Measurements from ENCODE around the gene GATA2.

The GATA2 gene

GRCh38 chr3:128453501-128454309, 39.3 kb downstream of the GATA2 start:
- TF ChIP-seq JUND (IDR thresholded peaks at IDR 0.05; ENCODE audit: low read depth), result no peak
- in situ Hi-C loops (cut with HindIII; ENCODE audit: low pct_unique_long_range_greater_than_20kb, low sequenced_read_pairs), result no loop called here
- no peak for DNase-seq (ENCODE audit: low read depth in 1 of 2, low spot score in 1 of 2)

DNA sequence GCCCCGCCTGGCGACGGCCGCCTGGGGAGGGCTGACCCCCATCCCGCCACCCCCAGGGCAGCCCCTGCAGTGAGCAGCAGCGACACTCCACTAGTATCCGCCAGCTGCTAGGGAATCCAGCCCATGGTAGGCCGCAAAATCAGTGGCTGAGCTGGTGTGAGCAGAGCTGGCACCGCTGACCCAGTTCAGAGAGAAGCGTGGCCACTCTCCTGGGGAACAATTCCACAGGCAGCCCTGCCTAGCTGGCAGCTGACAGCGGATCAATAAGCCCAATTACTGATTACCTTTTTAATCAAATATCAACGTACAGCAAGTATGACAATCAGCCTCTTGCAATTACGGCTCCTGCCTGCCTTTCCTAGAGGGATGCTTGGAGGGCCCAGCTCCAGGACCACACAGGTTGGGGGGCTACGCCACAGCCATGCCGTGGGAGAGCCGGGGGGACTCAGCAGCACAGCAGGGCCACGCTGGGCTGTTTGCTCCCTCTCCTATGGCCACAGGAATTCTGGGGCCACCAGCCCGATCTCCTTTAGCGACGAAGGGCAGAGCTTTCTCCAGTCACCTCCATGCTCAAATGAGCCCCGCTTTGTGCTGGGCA, 40.2 kb downstream of the GATA2 start:
- in situ Hi-C loops (cut with HindIII; ENCODE audit: low pct_unique_long_range_greater_than_20kb, low sequenced_read_pairs), result no loop called here
- no peak for TF ChIP-seq JUND (IDR thresholded peaks at IDR 0.05; ENCODE audit: low read depth)
- DNase-seq (ENCODE audit: low read depth in 1 of 2, low spot score in 1 of 2), result no peak

DNA sequence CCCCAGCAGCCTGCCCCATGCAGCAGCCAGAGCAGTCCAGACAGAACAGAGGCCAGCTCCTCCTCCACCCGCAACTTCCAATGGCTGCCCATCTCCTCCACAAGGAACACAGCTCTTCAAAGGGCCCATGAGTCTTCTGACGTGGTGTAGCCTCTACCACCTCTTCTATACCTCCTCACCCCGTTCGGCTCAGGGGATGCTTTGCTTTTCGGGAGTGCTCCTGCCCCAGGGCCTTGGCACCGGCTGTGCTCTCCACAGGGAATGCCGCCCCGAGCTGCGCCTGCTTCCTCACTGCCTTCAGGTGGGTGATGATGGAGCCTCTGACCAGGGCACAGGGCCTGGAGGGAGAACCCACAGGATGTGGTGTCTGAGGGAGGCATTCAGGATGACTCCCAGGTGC, 40.9 kb downstream of the GATA2 start:
- no peak for TF ChIP-seq JUND (IDR thresholded peaks at IDR 0.05; ENCODE audit: low read depth)
- in situ Hi-C loops (cut with HindIII; ENCODE audit: low pct_unique_long_range_greater_than_20kb, low sequenced_read_pairs), result no loop called here
- no peak for DNase-seq (ENCODE audit: low read depth in 1 of 2, low spot score in 1 of 2)

GRCh38 chr3:128449111-128449638, 43.8 kb downstream of the GATA2 start:
- no peak for DNase-seq (ENCODE audit: low read depth in 1 of 2, low spot score in 1 of 2)
- in situ Hi-C loops (cut with HindIII; ENCODE audit: low pct_unique_long_range_greater_than_20kb, low sequenced_read_pairs), result no loop called here
- TF ChIP-seq JUND (IDR thresholded peaks at IDR 0.05; ENCODE audit: low read depth), result no peak

DNA sequence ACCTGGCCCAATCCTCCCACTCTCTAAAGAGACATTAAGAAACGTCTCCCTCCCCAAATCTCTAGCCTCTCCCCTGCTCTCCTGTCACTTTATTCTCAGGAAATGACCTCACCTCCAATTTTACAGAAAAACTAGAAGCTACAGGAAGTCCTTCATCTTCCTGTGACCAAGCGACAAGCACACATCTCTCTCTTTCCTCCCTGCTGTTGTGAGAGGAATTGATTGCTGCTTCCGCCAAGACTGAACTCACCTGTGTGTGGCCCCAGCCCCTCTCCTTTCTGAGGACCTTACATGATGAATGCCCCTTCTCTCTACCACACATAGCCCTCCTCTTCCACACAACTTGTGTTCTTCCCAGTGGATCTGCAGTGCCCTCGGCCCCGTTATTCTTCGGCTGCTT, 44.5 kb downstream of the GATA2 start:
- DNase-seq (ENCODE audit: low read depth in 1 of 2, low spot score in 1 of 2), result no peak
- no peak for TF ChIP-seq JUND (IDR thresholded peaks at IDR 0.05; ENCODE audit: low read depth)
- in situ Hi-C loops (cut with HindIII; ENCODE audit: low pct_unique_long_range_greater_than_20kb, low sequenced_read_pairs), result no loop called here

DNA sequence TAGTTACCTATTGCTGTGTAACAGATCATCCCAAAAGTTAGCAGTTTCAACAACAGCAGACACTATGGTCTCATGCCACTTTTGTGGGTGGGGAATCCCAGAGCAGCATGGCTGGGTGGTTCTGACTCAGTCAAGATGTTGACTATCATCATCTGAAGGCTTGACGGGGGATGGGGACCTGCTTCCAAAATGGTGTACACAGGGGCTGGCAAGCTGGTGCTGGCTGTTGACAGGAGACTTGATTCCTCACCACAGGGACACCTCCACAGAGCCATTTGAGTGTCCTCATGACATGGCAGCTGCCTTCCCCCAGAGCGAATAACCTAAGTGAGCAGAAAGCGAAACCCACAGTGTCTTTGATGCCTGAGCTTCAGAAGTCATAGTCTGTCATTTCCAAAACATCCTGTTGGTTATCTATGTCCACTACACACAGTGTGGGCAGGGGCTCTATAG, 45.4 kb downstream of the GATA2 start:
- TF ChIP-seq JUND (IDR thresholded peaks at IDR 0.05; ENCODE audit: low read depth), result no peak
- in situ Hi-C loops (cut with HindIII; ENCODE audit: low pct_unique_long_range_greater_than_20kb, low sequenced_read_pairs), result no loop called here
- no peak for DNase-seq (ENCODE audit: low read depth in 1 of 2, low spot score in 1 of 2)

DNA sequence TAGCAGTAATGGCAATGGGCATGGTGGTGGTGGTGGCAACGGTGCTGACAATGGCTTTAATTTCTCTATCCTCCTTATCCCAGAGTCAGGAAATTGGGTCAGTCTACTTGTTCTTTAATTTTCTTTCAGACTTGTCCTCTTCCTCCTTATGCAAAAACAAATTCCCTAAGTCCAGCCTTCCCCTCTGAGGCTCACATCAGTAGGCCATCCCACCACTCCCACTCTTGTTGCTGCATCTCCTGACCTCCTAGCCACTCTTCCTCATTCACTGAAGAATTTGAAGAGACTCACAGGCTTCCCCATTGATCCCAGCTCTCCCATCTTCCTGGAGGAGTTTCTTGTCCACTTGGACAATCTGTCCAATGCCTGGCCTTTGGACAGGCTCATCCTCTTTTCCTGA, 46.2 kb downstream of the GATA2 start:
- TF ChIP-seq JUND (IDR thresholded peaks at IDR 0.05; ENCODE audit: low read depth), result no peak
- no peak for DNase-seq (ENCODE audit: low read depth in 1 of 2, low spot score in 1 of 2)
- in situ Hi-C loops (cut with HindIII; ENCODE audit: low pct_unique_long_range_greater_than_20kb, low sequenced_read_pairs), result no loop called here

DNA sequence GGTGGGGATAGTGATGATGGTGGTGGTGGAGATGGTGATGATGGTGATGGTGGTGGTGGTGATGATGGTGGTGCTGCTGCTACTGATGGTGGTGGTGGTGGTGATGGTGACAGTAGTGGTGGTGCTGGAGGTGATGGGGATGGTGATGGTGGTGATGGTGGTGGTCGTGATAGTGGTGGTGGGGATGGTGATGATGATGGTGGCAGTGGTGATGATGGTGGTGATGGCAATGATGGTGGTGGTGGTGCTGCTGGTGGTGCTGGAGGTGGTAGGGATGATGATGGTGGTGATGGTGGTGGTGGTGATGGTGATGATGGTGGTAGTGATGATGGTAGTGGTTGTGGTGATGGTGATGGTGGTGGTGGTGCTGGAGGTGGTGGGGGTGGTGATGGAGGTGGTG, 47.6 kb downstream of the GATA2 start:
- in situ Hi-C loops (cut with HindIII; ENCODE audit: low pct_unique_long_range_greater_than_20kb, low sequenced_read_pairs), result no loop called here
- TF ChIP-seq JUND (IDR thresholded peaks at IDR 0.05; ENCODE audit: low read depth), result no peak

DNA sequence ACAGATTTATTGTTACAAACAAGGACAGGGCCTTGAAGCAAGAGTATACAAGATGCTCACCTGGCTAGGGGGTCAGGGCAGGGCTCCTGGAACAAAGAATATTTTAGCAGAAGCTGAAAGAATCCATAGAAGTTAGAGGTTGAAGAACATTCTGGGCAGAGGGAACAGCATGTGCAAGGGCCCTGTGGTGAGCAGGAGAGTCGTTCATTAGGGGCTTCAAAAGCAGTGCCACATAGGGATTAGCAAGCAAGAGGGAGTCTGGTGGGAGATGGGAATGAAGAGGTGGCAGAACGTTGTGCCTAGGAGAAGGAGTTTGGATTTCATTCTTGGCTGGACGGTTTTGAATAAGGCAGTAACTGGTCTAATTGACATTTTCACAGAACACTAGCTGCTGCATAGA, 49.2 kb downstream of the GATA2 start:
- no peak for TF ChIP-seq JUND (IDR thresholded peaks at IDR 0.05; ENCODE audit: low read depth)
- in situ Hi-C loops (cut with HindIII; ENCODE audit: low pct_unique_long_range_greater_than_20kb, low sequenced_read_pairs), result no loop called here
- no peak for DNase-seq (ENCODE audit: low read depth in 1 of 2, low spot score in 1 of 2)

More for the DNA sequence above, 47.6 kb downstream of the GATA2 start:
- DNase-seq (ENCODE audit: low read depth in 1 of 2, low spot score in 1 of 2), result no peak

DNA sequence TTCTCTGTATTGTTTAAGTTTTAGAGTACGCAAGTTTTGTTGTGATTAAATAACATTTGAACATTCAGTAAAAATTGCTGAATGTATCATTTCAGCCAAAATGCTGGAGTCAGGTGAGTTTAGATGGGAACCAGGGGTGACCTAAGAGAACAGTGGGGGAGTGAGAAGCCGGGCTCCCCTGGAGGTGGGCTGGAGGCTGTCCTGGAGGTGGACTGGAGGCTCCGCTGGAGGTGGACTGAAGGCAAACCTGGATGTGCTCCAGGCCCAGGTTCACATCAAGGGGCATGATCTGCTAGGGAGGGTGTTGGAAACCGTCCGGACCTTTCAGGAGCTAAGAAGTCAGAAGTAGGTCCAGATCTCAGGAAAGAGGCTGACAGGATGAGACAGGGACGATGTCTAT, 50.1 kb downstream of the GATA2 start:
- no peak for TF ChIP-seq JUND (IDR thresholded peaks at IDR 0.05; ENCODE audit: low read depth)
- in situ Hi-C loops (cut with HindIII; ENCODE audit: low pct_unique_long_range_greater_than_20kb, low sequenced_read_pairs), result no loop called here
- DNase-seq (ENCODE audit: low read depth in 1 of 2, low spot score in 1 of 2), result no peak

DNA sequence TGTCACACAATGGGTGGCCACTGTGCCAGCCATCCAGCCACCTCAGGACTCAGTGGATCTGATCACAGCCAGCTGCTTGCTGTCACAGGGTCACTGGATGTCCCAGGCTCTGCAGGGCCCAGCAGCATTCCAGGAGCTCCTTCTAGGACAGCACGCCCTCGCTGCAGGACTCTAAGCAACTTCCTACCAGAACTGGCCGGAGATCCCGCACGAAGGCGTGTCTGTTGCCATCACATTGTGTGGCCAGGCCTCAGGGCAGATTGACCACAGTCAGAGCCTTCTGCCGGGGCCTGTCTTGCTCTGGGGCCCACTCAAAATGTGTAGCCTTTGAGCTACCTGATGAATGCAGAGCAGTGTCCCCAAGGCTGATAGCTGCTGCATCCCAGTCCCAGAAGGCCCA, 50.9 kb downstream of the GATA2 start:
- in situ Hi-C loops (cut with HindIII; ENCODE audit: low pct_unique_long_range_greater_than_20kb, low sequenced_read_pairs), result no loop called here
- TF ChIP-seq JUND (IDR thresholded peaks at IDR 0.05; ENCODE audit: low read depth), result no peak
- no peak for DNase-seq (ENCODE audit: low read depth in 1 of 2, low spot score in 1 of 2)

DNA sequence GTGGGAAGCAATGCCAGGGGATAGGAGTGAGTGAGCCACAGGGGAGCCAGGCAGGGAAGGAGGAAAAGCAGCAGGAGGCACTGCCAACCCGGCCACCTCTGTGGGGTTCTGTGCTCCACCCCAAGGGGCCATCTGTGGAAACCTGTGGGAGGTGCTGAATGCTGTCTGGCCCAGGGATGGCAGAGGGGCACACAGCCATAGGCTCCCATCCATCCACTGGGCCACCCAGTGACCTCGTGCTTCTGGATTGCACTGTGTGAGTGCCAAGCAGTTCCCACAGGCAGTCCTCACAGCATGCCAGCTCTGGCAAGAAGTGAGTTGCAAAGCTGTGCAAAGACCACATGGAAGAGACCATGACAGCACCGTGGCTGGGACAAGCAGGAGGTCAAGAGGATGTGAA, 53.8 kb downstream of the GATA2 start:
- peak in 1 of 2 experiments; percentile 29 for DNase-seq (ENCODE audit: low read depth in 1 of 2, low spot score in 1 of 2)
- in situ Hi-C loops (cut with HindIII; ENCODE audit: low pct_unique_long_range_greater_than_20kb, low sequenced_read_pairs), result no loop called here
- TF ChIP-seq JUND (IDR thresholded peaks at IDR 0.05; ENCODE audit: low read depth), result no peak

DNA sequence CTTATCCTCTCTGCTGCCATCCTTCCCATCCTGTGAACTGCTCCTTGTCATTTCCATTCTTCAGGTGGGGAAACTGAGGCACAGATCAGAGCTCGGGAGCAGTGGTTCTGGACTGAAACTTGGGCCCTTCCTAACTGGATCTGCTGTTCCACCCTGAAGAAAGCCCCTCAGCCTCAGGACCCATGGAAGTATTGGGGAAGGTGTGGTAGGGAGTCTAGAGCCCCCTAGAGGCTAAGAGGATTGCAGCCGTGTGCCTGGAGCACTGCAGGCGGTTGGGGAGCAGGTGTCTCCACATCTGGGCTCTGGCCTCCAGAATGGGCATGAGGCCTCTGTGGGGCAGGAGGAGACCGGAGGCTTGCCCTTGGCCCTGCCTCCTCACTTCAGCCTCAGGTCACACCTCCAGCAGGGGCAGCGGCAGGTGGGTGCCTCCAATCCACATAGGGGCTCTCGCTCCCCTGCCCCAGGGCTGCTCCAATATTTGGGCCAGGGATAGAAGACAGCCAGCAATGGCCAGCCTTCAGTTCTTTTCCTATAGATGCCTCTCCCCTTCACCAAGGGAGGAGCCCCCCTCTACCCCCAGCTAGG, 54.4 kb downstream of the GATA2 start:
- in situ Hi-C loops (cut with HindIII; ENCODE audit: low pct_unique_long_range_greater_than_20kb, low sequenced_read_pairs), result no loop called here

More for the DNA sequence above, 54.4 kb downstream of the GATA2 start:
- TF ChIP-seq JUND (IDR thresholded peaks at IDR 0.05; ENCODE audit: low read depth), result no peak
- DNase-seq (ENCODE audit: low read depth in 1 of 2, low spot score in 1 of 2), result no peak

All from T47D (cell line).